ENCODE data around the gene DLL3. TPM values are rescaled to one million over a fixed set of nuclear protein-coding genes. Genes with fewer than 3 reads are reported as not detected.

DLL3 gene
- total RNA-seq, 3 donors from 2014 or later (not counting 1 experiment from before 2014, with no cell fraction given): not detected

GRCh38 chr19:39543477-39543857 lies 44.7 kb downstream of the DLL3 start:
- H3K4me3 Mint-ChIP-seq: no peak overlapping the region
- intact Hi-C loops (cut with micrococcal nuclease): no loop called here
- ATAC-seq (no peak), DNase-seq (no peak)
- WGBS (ENCODE audit: insufficient coverage): 88% methylated on average over 2 of the region's 3 CpGs
- no peaks in the 10 kb centered on the region for H3K36me3 Mint-ChIP-seq
- no peaks in the 10 kb centered on the region for H3K9me3 Mint-ChIP-seq
- TF ChIP-seq CTCF (IDR thresholded peaks at IDR 0.05): no peak
- Histone ChIP-seq H3K27ac (ENCODE audit: low read length) (no peak overlapping the region), H3K4me1 (ENCODE audit: control insufficient read depth, insufficient read depth, low read length) (peaks cover 7% of the 10 kb centered on the region), H3K36me3 (ENCODE audit: control insufficient read depth, insufficient read depth, low read length) (no peaks in the 10 kb centered on the region), H3K9me3 (ENCODE audit: control insufficient read depth, insufficient read depth, low read length) (no peaks in the 10 kb centered on the region), H3K27me3 (ENCODE audit: control insufficient read depth, insufficient read depth, low read length) (no peaks in the 10 kb centered on the region), H3K4me3 (ENCODE audit: low read length) (no peak overlapping the region)
- H3K27ac Mint-ChIP-seq: no peak overlapping the region
- peaks cover 12 to 16% of the 10 kb centered on the region in 2 donors for H3K27me3 Mint-ChIP-seq (ENCODE audit: low read depth in 2 of 2)
- peaks cover 21 to 23% of the 10 kb centered on the region in 2 donors for H3K4me1 Mint-ChIP-seq

- no peak overlapping the region for H3K4me3 Mint-ChIP-seq
- no peaks in the 10 kb centered on the region for H3K9me3 Mint-ChIP-seq
- 87% methylated on average over 7 of the region's 7 CpGs for WGBS (ENCODE audit: insufficient coverage)
- Histone ChIP-seq H3K4me1 (ENCODE audit: control insufficient read depth, insufficient read depth, low read length) (peaks cover 5% of the 10 kb centered on the region), H3K27ac (ENCODE audit: low read length) (no peak overlapping the region), H3K36me3 (ENCODE audit: control insufficient read depth, insufficient read depth, low read length) (no peaks in the 10 kb centered on the region), H3K27me3 (ENCODE audit: control insufficient read depth, insufficient read depth, low read length) (no peaks in the 10 kb centered on the region), H3K4me3 (ENCODE audit: low read length) (no peak overlapping the region), H3K9me3 (ENCODE audit: control insufficient read depth, insufficient read depth, low read length) (no peaks in the 10 kb centered on the region)
- peaks cover 12 to 15% of the 10 kb centered on the region in 2 donors for H3K4me1 Mint-ChIP-seq
- TF ChIP-seq CTCF (IDR thresholded peaks at IDR 0.05): no peak
- no peak for ATAC-seq
- H3K27ac Mint-ChIP-seq: no peak overlapping the region
- DNase-seq: no peak
- peaks cover 12 to 16% of the 10 kb centered on the region in 2 donors for H3K27me3 Mint-ChIP-seq (ENCODE audit: low read depth in 2 of 2)
- no peaks in the 10 kb centered on the region for H3K36me3 Mint-ChIP-seq
- intact Hi-C loops (cut with micrococcal nuclease): no loop called here
Measured at GRCh38 chr19:39544226-39544903, 45.6 kb downstream of the DLL3 start.

- H3K27ac ChIP-seq (ENCODE audit: low read length): no peak overlapping the region
- ATAC-seq: no peak
- Mint-ChIP-seq H3K4me1 (peaks cover 10 to 14% of the 10 kb centered on the region in 2 donors), H3K4me3 (no peak overlapping the region), H3K27me3 (ENCODE audit: low read depth in 2 of 2) (peaks cover 12 to 16% of the 10 kb centered on the region in 2 donors), H3K9me3 (no peaks in the 10 kb centered on the region), H3K27ac (no peak overlapping the region), H3K36me3 (no peaks in the 10 kb centered on the region)
- WGBS (ENCODE audit: insufficient coverage): 10% methylated on average over 1 of the region's 1 CpG
- peaks cover 3% of the 10 kb centered on the region for H3K4me1 ChIP-seq (ENCODE audit: control insufficient read depth, insufficient read depth, low read length)
- no peak overlapping the region for H3K4me3 ChIP-seq (ENCODE audit: low read length)
- no peaks in the 10 kb centered on the region for H3K9me3 ChIP-seq (ENCODE audit: control insufficient read depth, insufficient read depth, low read length)
- H3K27me3 ChIP-seq (ENCODE audit: control insufficient read depth, insufficient read depth, low read length): no peaks in the 10 kb centered on the region
- TF ChIP-seq CTCF (IDR thresholded peaks at IDR 0.05): no peak
- intact Hi-C loops (cut with micrococcal nuclease): no loop called here
- H3K36me3 ChIP-seq (ENCODE audit: control insufficient read depth, insufficient read depth, low read length): no peaks in the 10 kb centered on the region
- peak in 1 of 2 donors; percentile 54 for DNase-seq
Measured at GRCh38 chr19:39544911-39545310, 46.2 kb downstream of the DLL3 start.

GRCh38 chr19:39546599-39546998 lies 47.9 kb downstream of the DLL3 start:
- no peak overlapping the region for H3K4me3 ChIP-seq (ENCODE audit: low read length)
- ATAC-seq: no peak
- no peaks in the 10 kb centered on the region for H3K9me3 Mint-ChIP-seq
- 82% methylated on average over 8 of the region's 8 CpGs for WGBS (ENCODE audit: insufficient coverage)
- no peaks in the 10 kb centered on the region for H3K36me3 ChIP-seq (ENCODE audit: control insufficient read depth, insufficient read depth, low read length)
- no peaks in the 10 kb centered on the region for H3K9me3 ChIP-seq (ENCODE audit: control insufficient read depth, insufficient read depth, low read length)
- no peaks in the 10 kb centered on the region for H3K36me3 Mint-ChIP-seq
- H3K27me3 ChIP-seq (ENCODE audit: control insufficient read depth, insufficient read depth, low read length): no peaks in the 10 kb centered on the region
- H3K27ac Mint-ChIP-seq: no peak overlapping the region
- peaks cover 5 to 6% of the 10 kb centered on the region in 2 donors for H3K4me1 Mint-ChIP-seq
- DNase-seq: no peak
- H3K27ac ChIP-seq (ENCODE audit: low read length): no peak overlapping the region
- H3K4me1 ChIP-seq (ENCODE audit: control insufficient read depth, insufficient read depth, low read length): peaks cover under 1% of the 10 kb centered on the region
- H3K27me3 Mint-ChIP-seq (ENCODE audit: low read depth in 2 of 2): peaks cover 12 to 16% of the 10 kb centered on the region in 2 donors
- TF ChIP-seq CTCF (IDR thresholded peaks at IDR 0.05): no peak
- intact Hi-C loops (cut with micrococcal nuclease): no loop called here
- H3K4me3 Mint-ChIP-seq: no peak overlapping the region
